Liver (tissue), 9 donors: ENCODE results near the gene CD320. TPM values are rescaled to one million over a fixed set of nuclear protein-coding genes. Genes with fewer than 3 reads are reported as not detected.

Experiments
- DNase-seq: peaks from one replicate; pipeline ENCODE4 v3.0.0-alpha.2; 2017; ENCODE audit warnings: low spot score
- H3K27ac ChIP-seq, 2 donors: one replicate each; pipeline ENCODE4 v1.7.0; 2013; ENCODE audit warnings: inconsistent platforms in 2 of 2, low read length in 2 of 2, control low read depth in 1 of 2, low read depth in 1 of 2, mild to moderate bottlenecking in 1 of 2
- H3K27me3 ChIP-seq, 4 donors: one replicate each; pipeline versions ENCODE4 v1.6.1 to v1.7.0; 2013; ENCODE audit warnings: low read length in 3 of 4, inconsistent platforms in 1 of 4, mild to moderate bottlenecking in 1 of 4, moderate library complexity in 1 of 4; ENCODE audit not compliant: control insufficient read depth in 4 of 4, insufficient read depth in 4 of 4
- H3K36me3 ChIP-seq, 4 donors: one replicate each; pipeline versions ENCODE4 v1.6.1 to v1.7.0; 2013; ENCODE audit warnings: low read length in 3 of 4, mild to moderate bottlenecking in 3 of 4, low read depth in 1 of 4, moderate library complexity in 1 of 4; ENCODE audit not compliant: control insufficient read depth in 4 of 4, insufficient read depth in 3 of 4
- H3K4me1 ChIP-seq, 4 donors: one replicate each; pipeline versions ENCODE4 v1.6.1 to v1.7.0; 2013; ENCODE audit warnings: low read length in 3 of 4, mild to moderate bottlenecking in 3 of 4, moderate library complexity in 1 of 4; ENCODE audit not compliant: control insufficient read depth in 4 of 4, insufficient read depth in 4 of 4
- H3K4me3 ChIP-seq, 3 donors: one replicate each; pipeline versions ENCODE4 v1.6.1 to v1.7.0; 2013; ENCODE audit warnings: low read length in 3 of 3, control low read depth in 1 of 3, low read depth in 1 of 3, mild to moderate bottlenecking in 1 of 3
- H3K9ac ChIP-seq, 2 donors: one replicate each; pipeline ENCODE4 v1.7.0; 2013; ENCODE audit warnings: low read length in 2 of 2, mild to moderate bottlenecking in 2 of 2, moderate library complexity in 2 of 2, control low read depth in 1 of 2, low read depth in 1 of 2
- H3K9me3 ChIP-seq, 4 donors: one replicate each; pipeline versions ENCODE4 v1.6.1 to v1.7.0; 2013; ENCODE audit warnings: low read length in 3 of 4; ENCODE audit not compliant: control insufficient read depth in 4 of 4
- ATF3 ChIP-seq: IDR thresholded peaks from 2 replicates; pipeline ENCODE4 v1.6.1; 2016; ENCODE audit warnings: antibody characterized with exemption
- CTCF ChIP-seq: fragments of 150-350 bp; IDR thresholded peaks from 2 replicates; pipeline ENCODE4 v1.5.1; 2017; ENCODE audit warnings: improper control_type of control experiment, low read depth, low read length; ENCODE audit not compliant: missing input control
- FOXA1 ChIP-seq: IDR thresholded peaks from 2 replicates; pipeline ENCODE4 v1.6.1; 2016; ENCODE audit warnings: antibody characterized with exemption
- FOXA2 ChIP-seq: IDR thresholded peaks from 2 replicates; pipeline ENCODE4 v1.6.1; 2016; ENCODE audit warnings: antibody characterized with exemption
- HNF4A ChIP-seq, 2 donors: conservative IDR thresholded peaks; 2 replicates each; pipeline ENCODE4 v1.6.1; 2016; ENCODE audit warnings: antibody characterized with exemption in 2 of 2, mild to moderate bottlenecking in 2 of 2
- JUND ChIP-seq, 2 donors: IDR thresholded peaks; 2 replicates each; pipeline ENCODE4 v1.6.1; 2016; ENCODE audit warnings: antibody characterized with exemption in 2 of 2
- NR2F2 ChIP-seq: IDR thresholded peaks from 2 replicates; pipeline ENCODE4 v1.6.1; 2016; ENCODE audit warnings: antibody characterized with exemption
- RAD21 ChIP-seq, 2 donors: IDR thresholded peaks; 2 replicates each; pipeline ENCODE4 v1.6.1; 2016; ENCODE audit warnings: antibody characterized with exemption in 2 of 2, mild to moderate bottlenecking in 2 of 2
- REST ChIP-seq: IDR thresholded peaks from 2 replicates; pipeline ENCODE4 v1.6.1; 2016; ENCODE audit warnings: antibody characterized with exemption, mild to moderate bottlenecking
- RXRA ChIP-seq, 2 donors: IDR thresholded peaks; 2 replicates each; pipeline ENCODE4 v1.6.1; 2017 to 2018; ENCODE audit warnings: antibody characterized with exemption in 2 of 2, mild to moderate bottlenecking in 1 of 2
- SP1 ChIP-seq: IDR thresholded peaks from 2 replicates; pipeline ENCODE4 v1.6.1; 2018; ENCODE audit warnings: antibody characterized with exemption, mild to moderate bottlenecking
- YY1 ChIP-seq: IDR thresholded peaks from 2 replicates; pipeline ENCODE4 v1.6.1; 2016; ENCODE audit warnings: antibody characterized with exemption, mild to moderate bottlenecking
- WGBS: extraction: QIAGEN DNeasy Blood & Tissue Kit; methylation state at CpG from one replicate; pipeline ENCODE4 v1.1.7; 2013; 5-methylcytosine and 5-hydroxymethylcytosine counted together
- polyA plus RNA-seq, 2 donors: library from polyadenylated mRNA; stranded (reverse) in 1 of 2; unstranded in 1 of 2; fragments of 200-250 nt in 1 of 2; fragments of >200 nt in 1 of 2; fragmentation: Nextera tagmentation in 1 of 2; extraction: Ambion mirVana in 1 of 2; gene quantifications; one replicate each; pipeline versions ENCODE4 v1.2.1 to v1.2.3, GENCODE V29; 2013 to 2015
- total RNA-seq, 2 donors: library from RNA; depleted of rRNA; stranded (reverse); fragments of >200 nt; gene quantifications; one replicate each; pipeline ENCODE4 v1.2.3, GENCODE V29; 2014
- donor health status: healthy.
- donor health status: healthy.
- donor health status: healthy.
- donor health status: healthy.
- donor health status: healthy.

CD320 gene
- total and polyA plus RNA-seq, 4 donors: 6.7 to 18.0 (median 12.6) TPM

GRCh38 chr19:8340341-8341096, 32.4 kb upstream of the CD320 start:
- 24% methylated on average over 15 of the region's 15 CpGs for WGBS
- peak overlapping the region; percentile 18 to 25 for H3K27ac ChIP-seq
- no peak for DNase-seq
- TF ChIP-seq JUND (IDR thresholded peaks at IDR 0.05) (peak in 1 of 2 donors; percentile 12), FOXA2 (no peak), SP1 (peak; percentile 80), NR2F2 (peak; percentile 100), HNF4A (conservative IDR thresholded peaks at IDR 0.05) (no peak), YY1 (no peak), RAD21 (IDR thresholded peaks at IDR 0.05) (peak; percentile 15 to 46), RXRA (IDR thresholded peaks at IDR 0.05) (peak; percentile 76 to 88), CTCF (peak; percentile 13), FOXA1 (no peak)
- peaks cover 0 to 14% (median 9%) of the 10 kb centered on the region in 4 donors for H3K4me1 ChIP-seq
- H3K9me3 ChIP-seq: no peaks in the 10 kb centered on the region
- no peaks in the 10 kb centered on the region for H3K36me3 ChIP-seq
- peaks cover 0 to 4% (median 0%) of the 10 kb centered on the region in 4 donors for H3K27me3 ChIP-seq
- H3K4me3 ChIP-seq: no peak overlapping the region
- no peak overlapping the region for H3K9ac ChIP-seq

GRCh38 chr19:8338835-8339234, 30.7 kb upstream of the CD320 start:
- peaks cover 3 to 26% (median 17%) of the 10 kb centered on the region in 4 donors for H3K4me1 ChIP-seq
- no peak overlapping the region for H3K27ac ChIP-seq

More at GRCh38 chr19:8338835-8339234, 30.7 kb upstream of the CD320 start:
- no peak for TF ChIP-seq REST
- no peak for TF ChIP-seq NR2F2
- TF ChIP-seq HNF4A (conservative IDR thresholded peaks at IDR 0.05): no peak
- TF ChIP-seq RXRA (IDR thresholded peaks at IDR 0.05): no peak
- no peak for TF ChIP-seq ATF3
- no peak for TF ChIP-seq FOXA1
- TF ChIP-seq YY1: no peak
- no peak for TF ChIP-seq SP1
- no peak for TF ChIP-seq CTCF
- H3K4me3 ChIP-seq: no peak overlapping the region
- no peaks in the 10 kb centered on the region for H3K36me3 ChIP-seq
- peaks cover 0 to 4% (median 0%) of the 10 kb centered on the region in 4 donors for H3K27me3 ChIP-seq
- no peak overlapping the region for H3K9ac ChIP-seq
- 66% methylated on average over 6 of the region's 6 CpGs for WGBS
- no peaks in the 10 kb centered on the region for H3K9me3 ChIP-seq
- DNase-seq: no peak
